IPS DF 6.9 (cell line): ENCODE results near the gene KIAA1958.

Experiments used
- DNase-seq: peaks from one replicate; pipeline ENCODE4 v3.0.0-alpha.2; 2013; ENCODE audit warnings: low read depth, low spot score
- H3K27ac ChIP-seq: one replicate; pipeline ENCODE4 v1.5.1; 2013; ENCODE audit warnings: low read length, control low read depth
- H3K27me3 ChIP-seq: 2 replicates; pipeline ENCODE4 v1.6.1; 2013; ENCODE audit warnings: mild to moderate bottlenecking, low read length; ENCODE audit not compliant: control insufficient read depth, insufficient read depth
- H3K36me3 ChIP-seq: 2 replicates; pipeline ENCODE4 v1.6.1; 2013; ENCODE audit warnings: low read length; ENCODE audit not compliant: control insufficient read depth, insufficient read depth
- H3K4me1 ChIP-seq: 2 replicates; pipeline ENCODE4 v1.6.1; 2013; ENCODE audit warnings: low read length; ENCODE audit not compliant: control insufficient read depth, insufficient read depth
- H3K4me3 ChIP-seq: 2 replicates; pipeline ENCODE4 v1.5.1; 2013; ENCODE audit warnings: mild to moderate bottlenecking, low read length
- H3K9me3 ChIP-seq: 2 replicates; pipeline ENCODE4 v1.6.1; 2013; ENCODE audit warnings: low read length, inconsistent platforms; ENCODE audit not compliant: control insufficient read depth, insufficient read depth
- WGBS: extraction: QIAGEN DNeasy Blood & Tissue Kit; methylation state at CpG from one replicate; pipeline ENCODE4 v1.1.7; 2013; ENCODE audit warnings: mixed read lengths, missing lambda C conversion rate; ENCODE audit not compliant: insufficient read length, insufficient coverage; 5-methylcytosine and 5-hydroxymethylcytosine counted together

The KIAA1958 gene

DNA sequence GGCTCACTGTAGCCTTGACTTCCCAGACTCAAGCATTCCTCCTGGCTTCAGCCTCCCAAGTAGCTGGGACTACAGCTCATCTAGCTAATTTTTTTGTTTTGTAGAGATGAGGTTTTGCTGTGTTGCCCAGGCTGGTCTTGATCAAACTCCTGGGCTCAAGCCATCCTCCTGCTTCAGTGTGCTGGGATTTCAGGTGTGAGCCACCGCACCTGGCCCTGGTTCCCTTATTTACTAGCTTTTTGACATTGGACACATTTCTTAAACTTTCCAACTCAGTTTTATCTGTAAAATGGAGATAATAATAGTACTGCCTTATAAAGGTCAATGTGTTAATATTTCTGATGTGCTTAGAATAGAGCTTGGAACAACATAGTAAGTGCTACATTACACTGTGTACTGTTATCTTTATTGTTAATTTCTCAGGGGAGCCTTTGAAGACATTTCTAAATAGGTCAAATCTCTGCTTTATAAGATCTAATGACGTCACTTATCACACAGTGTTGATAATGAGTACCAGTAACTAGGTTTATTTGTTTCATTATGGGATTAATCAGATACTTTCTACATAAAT lies 66.7 kb downstream of the KIAA1958 start:
- DNase-seq = no peak
- no peak overlapping the region for H3K27ac ChIP-seq
- H3K4me3 ChIP-seq = no peak overlapping the region
- peaks cover 8% of the 10 kb centered on the region; the same call in 1 of the 2 replicates for H3K4me1 ChIP-seq
- no peaks in the 10 kb centered on the region for H3K27me3 ChIP-seq
- no CpG with 5 or more reads among the region's 2 CpGs for WGBS
- no peaks in the 10 kb centered on the region for H3K9me3 ChIP-seq
- H3K36me3 ChIP-seq = no peaks in the 10 kb centered on the region

DNA sequence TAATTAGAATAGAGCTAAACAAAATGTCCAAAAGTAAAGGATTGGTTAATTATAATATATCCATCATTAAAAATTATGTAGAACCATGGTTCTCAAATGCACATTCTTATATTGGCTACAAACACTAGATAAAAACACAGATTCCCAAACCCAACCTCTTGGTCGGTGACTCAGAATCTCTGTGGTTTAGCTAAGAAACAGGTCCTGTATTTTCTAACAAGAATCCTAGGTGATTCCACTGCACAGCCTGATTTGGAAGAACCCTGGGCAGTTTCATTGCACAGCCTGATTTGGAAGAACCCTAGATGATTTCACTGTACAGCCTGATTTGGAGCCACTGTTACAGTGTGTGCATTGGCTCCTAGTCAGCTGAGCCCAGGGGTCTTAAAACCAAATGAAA lies 67.9 kb downstream of the KIAA1958 start:
- H3K4me1 ChIP-seq = peaks cover 10% of the 10 kb centered on the region; the same call in 1 of the 2 replicates
- no peak for DNase-seq
- WGBS = no CpG with 5 or more reads among the region's 1 CpG
- no peaks in the 10 kb centered on the region for H3K9me3 ChIP-seq
- no peaks in the 10 kb centered on the region for H3K27me3 ChIP-seq
- no peak overlapping the region for H3K27ac ChIP-seq
- H3K4me3 ChIP-seq = no peak overlapping the region
- H3K36me3 ChIP-seq = no peaks in the 10 kb centered on the region

DNA sequence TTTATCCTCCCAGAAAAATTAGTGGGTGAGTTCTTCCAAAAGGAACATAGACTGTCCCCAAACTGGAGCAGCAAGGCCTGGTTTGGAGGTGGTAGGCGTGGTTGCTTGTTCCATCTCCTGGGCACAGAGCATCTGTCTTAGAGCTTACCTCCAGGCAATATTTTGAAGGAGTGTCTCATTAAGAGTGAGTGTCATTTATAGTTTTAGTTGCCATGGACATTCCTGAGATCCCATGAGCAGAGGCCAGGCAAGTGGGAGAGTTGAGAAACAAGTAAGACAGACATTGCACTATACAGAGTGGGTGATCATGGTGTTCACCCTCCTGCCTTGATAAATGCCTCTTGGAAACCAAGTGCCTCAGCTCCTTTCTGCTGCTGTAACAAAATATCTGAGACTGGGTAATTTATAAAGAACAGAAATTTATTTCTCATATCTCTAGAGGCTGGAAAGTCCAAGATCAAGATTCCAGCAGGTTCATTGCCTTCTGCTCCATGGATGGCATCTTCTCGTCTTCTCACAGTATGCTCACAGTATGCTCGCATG lies 68.5 kb downstream of the KIAA1958 start:
- no CpG with 5 or more reads among the region's 3 CpGs for WGBS
- Histone ChIP-seq H3K4me3 (no peak overlapping the region), H3K36me3 (no peaks in the 10 kb centered on the region), H3K27me3 (no peaks in the 10 kb centered on the region), H3K4me1 (peaks cover 8% of the 10 kb centered on the region; the same call in 1 of the 2 replicates), H3K27ac (no peak overlapping the region), H3K9me3 (no peaks in the 10 kb centered on the region)
- no peak for DNase-seq

DNA sequence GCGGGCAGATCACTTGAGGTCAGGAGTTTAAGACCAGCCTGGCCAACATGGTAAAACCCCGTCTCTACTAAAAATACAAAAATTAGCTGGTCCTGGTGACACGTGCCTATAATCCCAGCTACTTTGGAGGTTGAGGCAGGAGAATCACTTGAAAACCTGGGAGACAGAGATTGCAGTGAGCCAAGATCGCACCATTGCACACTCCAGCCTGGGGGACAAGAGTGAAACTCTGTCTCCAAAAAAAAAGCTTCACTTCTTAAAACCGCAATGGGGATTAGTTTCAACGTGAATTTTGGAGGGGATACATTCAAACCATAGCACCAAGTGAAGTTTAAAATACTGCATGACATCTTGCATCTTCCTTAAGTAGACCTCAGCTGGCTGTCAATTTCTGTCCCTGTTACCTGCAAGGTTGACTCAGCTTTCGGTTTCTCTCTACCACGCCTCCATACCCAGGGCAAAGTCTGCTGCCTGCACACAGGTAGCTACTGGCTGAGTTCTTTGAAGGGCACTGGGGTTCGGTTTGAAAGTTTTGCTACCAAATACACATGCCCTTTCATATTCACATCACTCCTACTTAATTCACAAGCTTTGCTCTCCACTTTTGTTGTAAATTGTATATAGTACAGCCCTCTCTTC lies 69.3 kb downstream of the KIAA1958 start:
- H3K4me3 ChIP-seq = no peak overlapping the region
- H3K9me3 ChIP-seq = no peaks in the 10 kb centered on the region
- H3K27ac ChIP-seq = no peak overlapping the region
- peaks cover 5% of the 10 kb centered on the region; the same call in 1 of the 2 replicates for H3K4me1 ChIP-seq
- no peaks in the 10 kb centered on the region for H3K27me3 ChIP-seq
- WGBS = no CpG with 5 or more reads among the region's 9 CpGs
- DNase-seq = no peak
- no peaks in the 10 kb centered on the region for H3K36me3 ChIP-seq

DNA sequence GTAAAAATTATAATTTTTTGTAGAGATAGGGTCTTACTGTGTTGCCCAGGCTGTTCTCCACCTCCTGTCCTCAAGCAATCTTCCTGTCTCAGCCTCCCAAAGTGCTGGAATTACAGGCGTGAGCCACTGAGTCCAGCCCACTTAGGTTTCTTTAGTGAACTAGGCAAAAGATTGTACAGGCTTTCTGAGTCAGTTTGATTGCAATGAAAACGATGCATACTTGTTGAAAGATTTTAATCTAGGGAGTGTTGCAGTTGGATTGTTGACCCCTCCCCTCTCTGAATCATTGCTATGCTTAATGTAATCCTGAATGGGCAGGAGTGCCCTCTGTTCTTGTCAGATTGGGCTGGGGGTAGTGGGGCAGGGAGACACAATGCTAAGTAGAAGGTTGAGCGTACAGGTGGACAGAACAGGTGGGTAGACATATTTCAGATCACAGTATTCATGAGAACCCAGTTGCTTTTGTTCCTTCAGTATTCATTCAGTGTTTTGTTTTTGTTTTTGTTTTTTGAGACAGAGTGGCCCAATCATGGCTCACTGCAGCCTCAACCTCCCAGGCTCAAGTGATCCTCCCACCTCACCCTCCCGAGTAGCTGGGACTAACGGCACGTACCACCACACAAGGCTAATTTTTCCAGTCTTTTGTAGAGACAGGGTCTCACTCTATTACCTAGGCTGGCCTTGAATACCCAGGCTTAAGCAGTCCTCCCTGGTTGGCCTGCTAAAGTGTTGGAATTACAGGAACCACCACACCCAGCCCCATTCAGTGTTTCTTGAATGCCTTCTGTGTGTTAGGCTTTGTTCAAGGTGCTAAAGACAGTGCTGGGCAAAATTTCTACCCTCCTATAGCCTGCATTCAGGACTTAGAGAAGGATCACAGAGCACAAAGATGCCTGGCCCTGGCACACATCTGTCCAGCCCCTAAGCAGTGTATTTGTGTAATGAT lies 70.1 kb downstream of the KIAA1958 start:
- Histone ChIP-seq H3K4me1 (peaks cover 5% of the 10 kb centered on the region; the same call in 1 of the 2 replicates), H3K36me3 (no peaks in the 10 kb centered on the region), H3K4me3 (no peak overlapping the region), H3K9me3 (no peaks in the 10 kb centered on the region), H3K27me3 (no peaks in the 10 kb centered on the region), H3K27ac (no peak overlapping the region)
- DNase-seq = no peak
- WGBS = no CpG with 5 or more reads among the region's 6 CpGs

DNA sequence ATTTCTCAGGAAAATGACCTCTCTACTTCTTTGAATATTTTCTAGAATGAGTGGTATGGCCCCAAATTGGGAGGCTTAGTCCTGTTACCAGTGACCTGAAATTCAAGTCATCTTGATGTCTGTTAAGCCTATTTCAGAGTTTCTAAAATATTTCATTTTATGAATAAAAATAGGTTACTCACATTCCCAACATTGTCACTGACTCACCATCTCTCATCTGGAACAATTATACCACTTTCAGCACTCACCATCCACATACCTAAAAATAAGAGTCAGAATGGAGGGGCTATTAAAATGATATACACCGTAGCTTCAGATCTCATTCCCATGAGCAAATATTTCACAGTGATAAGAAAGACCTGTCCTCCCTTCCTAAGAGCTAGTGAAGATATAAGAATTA lies 71.8 kb downstream of the KIAA1958 start:
- Histone ChIP-seq H3K4me1 (0 out of 2 replicates have a peak, but pooled peaks cover 1% of the 10 kb centered on the region), H3K27me3 (no peaks in the 10 kb centered on the region), H3K27ac (no peak overlapping the region), H3K4me3 (no peak overlapping the region), H3K36me3 (no peaks in the 10 kb centered on the region), H3K9me3 (no peaks in the 10 kb centered on the region)
- no CpG with 5 or more reads among the region's 1 CpG for WGBS
- no peak for DNase-seq

DNA sequence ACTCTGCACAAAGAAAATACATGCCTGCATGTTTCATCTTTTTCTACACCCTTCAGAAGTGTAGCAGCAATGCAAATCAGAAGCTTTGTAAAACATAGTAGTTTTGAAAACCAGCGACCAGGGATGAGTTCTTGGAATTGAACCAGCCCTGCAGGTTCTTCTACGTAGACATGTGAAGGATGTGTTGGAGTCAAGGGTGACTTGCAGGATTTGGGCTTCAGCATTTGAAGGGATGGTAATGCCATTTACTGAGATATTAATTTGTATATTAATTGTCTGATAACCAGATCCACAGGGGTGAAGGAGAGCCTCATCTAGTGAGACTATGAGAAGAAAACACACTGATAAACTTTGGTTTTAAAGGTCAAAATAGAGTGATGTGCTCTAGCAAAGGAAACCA lies 72.4 kb downstream of the KIAA1958 start:
- DNase-seq = no peak
- H3K27ac ChIP-seq = no peak overlapping the region
- H3K9me3 ChIP-seq = no peaks in the 10 kb centered on the region
- H3K4me3 ChIP-seq = no peak overlapping the region
- H3K36me3 ChIP-seq = no peaks in the 10 kb centered on the region
- H3K4me1 ChIP-seq = 0 out of 2 replicates have a peak, but pooled peaks cover 1% of the 10 kb centered on the region
- no CpG with 5 or more reads among the region's 2 CpGs for WGBS
- H3K27me3 ChIP-seq = no peaks in the 10 kb centered on the region

DNA sequence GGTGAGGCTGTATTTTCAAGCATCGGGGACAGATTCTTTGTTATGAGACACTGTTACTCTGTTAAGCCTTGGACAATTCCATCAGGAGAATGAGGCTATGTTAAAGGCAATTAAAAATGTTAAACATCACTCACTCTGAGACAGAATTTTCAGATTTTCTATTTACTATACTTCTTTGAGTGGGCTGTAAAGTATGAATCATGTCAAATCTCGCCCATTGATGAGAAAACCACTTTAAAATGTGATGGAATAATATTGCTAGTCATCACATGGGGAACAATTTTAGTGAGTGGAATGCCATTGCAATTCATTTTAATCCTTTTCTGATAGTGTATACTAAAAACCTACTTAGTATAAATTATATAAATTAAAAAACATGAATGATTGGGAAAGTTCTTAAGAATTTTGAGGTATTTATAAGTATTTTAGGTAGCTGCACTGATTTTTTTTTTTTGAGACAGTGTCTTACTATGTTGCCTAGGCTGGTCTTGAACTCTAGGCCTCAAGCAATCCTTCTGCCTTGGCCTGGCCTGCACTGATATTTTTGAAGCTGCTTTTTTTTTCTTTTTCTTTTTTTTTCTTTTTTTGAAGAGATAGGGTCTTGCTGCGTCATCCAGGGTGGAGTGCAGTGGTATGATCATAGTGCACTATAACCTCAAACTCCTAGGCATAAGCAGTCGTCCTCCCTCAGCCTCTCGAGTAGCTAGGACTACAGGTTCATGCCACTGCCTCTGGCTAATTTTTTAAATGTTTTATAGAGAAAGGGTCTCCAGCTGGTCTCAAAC lies 73.2 kb downstream of the KIAA1958 start:
- 0 out of 2 replicates have a peak, but pooled peaks cover 1% of the 10 kb centered on the region for H3K4me1 ChIP-seq
- H3K4me3 ChIP-seq = no peak overlapping the region
- H3K9me3 ChIP-seq = no peaks in the 10 kb centered on the region
- no peak for DNase-seq
- no peak overlapping the region for H3K27ac ChIP-seq
- no CpG with 5 or more reads among the region's 5 CpGs for WGBS
- no peaks in the 10 kb centered on the region for H3K27me3 ChIP-seq
- no peaks in the 10 kb centered on the region for H3K36me3 ChIP-seq

DNA sequence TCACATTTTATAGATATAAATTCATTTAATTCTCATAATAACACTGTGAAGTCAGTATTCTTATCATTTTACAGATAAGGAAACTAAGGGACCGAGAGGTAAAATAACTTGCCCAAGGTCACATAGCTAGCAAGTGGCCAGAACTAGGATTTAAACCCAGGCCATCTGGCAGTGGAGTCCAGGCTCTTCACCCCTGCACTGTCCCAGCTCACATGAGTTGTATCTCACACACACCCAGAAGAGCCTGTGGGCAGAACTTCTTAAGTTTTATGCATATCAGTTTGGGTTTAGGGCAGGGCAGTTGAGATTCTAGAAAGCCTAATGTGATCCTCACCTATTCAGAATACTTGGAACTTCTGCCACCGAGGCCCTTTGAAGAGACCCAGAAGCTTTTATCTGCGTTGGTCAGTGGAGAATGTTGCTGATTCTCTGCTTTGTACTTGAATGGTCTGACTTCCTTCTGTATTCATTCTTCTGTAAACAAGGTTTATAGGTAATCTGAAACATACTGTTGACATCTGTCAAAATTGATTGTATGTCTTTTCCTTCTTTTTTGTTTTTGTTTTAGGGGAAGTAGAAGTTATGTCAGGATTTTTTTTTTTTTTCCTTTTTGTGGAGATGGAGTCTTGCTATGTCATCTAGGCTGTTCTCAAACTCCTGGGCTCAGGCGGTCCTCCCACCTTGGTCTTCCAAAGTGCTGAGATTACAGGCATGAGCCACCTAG lies 75.8 kb downstream of the KIAA1958 start:
- Histone ChIP-seq H3K27me3 (no peaks in the 10 kb centered on the region), H3K27ac (no peak overlapping the region), H3K9me3 (no peaks in the 10 kb centered on the region), H3K4me3 (no peak overlapping the region), H3K4me1 (0 out of 2 replicates have a peak, but pooled peaks cover 1% of the 10 kb centered on the region), H3K36me3 (no peaks in the 10 kb centered on the region)
- WGBS = no CpG with 5 or more reads among the region's 4 CpGs
- no peak for DNase-seq
